ENCODE measurements around the gene CA6.
"Not testable (repeated sequence)": the region's sequence is repeated elsewhere in the genome, so short reads cannot be mapped to it uniquely, and the experiment has no call there.

The CA6 gene

GRCh38 chr1:8926707-8927694 is 18.7 kb upstream of the CA6 start:
- no peak for DNase-seq (ENCODE audit: insufficient read length, low spot score)
- FAIRE-seq = no peak

GRCh38 chr1:8930116-8930515 is 15.6 kb upstream of the CA6 start:
- DNase-seq (ENCODE audit: insufficient read length, low spot score) (no peak), FAIRE-seq (no peak)

GRCh38 chr1:8937051-8937450 is 8.6 kb upstream of the CA6 start:
- not testable (repeated sequence) for FAIRE-seq; DNase-seq (ENCODE audit: insufficient read length, low spot score)

- FAIRE-seq = no peak
- DNase-seq (ENCODE audit: insufficient read length, low spot score) = no peak
Observed at GRCh38 chr1:8937701-8938100, 8.0 kb upstream of the CA6 start.

DNA sequence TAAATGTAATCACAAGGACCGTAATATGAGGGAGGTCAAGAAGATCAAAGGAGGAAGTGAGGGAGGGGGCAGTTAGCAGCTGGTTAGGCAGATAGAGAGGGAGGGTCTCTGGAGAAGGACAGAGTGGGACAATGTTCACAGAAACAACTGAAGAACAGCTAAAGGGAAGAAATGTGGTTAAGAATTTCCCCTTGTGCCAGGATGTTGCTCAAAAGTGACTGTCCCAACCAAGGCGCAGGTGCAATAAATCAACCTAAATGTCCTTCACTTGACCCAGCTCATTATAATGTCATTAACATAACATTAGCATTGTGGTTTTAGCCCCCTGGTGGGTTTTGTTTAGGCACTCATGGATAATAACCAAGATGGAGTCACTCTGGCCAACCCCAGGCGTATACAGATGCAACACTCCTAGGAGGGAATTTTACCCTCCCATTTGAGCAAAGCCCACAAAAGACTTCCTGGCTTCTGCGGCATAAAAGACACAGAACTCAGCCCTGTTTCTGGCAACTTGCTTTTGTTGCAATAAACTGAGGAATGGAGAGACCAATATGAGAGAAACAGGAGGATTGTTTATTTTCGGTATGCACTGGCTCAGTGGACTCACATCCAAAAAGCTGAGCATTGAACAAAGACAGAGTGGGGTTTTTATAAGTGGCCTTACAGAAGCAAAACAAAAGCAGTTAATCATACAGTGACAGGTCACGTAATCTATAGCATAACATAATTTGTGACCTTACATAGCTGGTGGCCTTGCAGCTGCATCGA is 7.3 kb upstream of the CA6 start:
- FAIRE-seq = no peak
- DNase-seq (ENCODE audit: insufficient read length, low spot score) = no peak

DNA sequence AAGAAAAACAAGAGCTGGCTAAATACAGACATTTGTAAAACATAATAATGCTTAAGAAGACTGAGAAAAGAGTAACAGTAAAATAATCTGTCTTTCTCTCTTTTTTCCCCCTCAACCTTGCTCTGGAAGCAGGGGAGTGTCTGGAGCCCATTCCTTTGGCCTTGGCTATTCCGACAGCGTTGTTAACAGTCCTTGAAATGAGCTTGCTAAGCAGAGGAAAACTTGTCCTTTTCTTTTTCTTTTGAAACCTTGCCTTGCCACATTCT is 6.7 kb upstream of the CA6 start:
- DNase-seq (ENCODE audit: insufficient read length, low spot score) (no peak), FAIRE-seq (no peak)

DNA sequence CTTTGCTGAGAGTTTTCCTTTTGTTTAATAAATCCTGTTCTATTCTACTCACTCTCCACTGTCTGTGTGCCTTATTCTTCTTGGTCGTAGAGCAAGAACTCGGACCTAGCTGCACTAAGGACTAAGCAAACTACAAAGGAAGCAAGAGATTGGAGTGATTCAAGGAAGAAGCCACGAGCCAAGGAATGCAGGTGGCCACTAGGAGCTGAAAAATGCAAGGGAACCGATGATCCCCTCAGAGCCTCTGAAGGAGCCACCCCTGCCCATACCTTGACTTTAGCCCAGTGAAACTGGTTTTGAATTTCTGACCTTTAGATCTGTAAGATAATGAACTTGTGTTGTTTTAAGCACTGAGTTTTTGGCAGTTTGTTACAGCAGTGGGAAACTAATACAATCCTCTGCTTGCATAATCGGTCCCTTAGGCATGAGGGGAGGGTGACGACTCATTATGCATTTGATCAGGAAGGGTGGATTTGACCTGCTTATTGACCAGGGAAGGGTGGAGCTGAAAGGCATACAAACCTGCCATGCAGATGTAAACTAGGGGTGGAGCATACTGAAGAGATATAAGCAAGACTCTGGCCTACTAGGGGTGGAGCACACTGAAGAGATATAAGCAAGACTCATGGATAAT is 6.2 kb upstream of the CA6 start:
- FAIRE-seq (no peak), DNase-seq (ENCODE audit: insufficient read length, low spot score) (no peak)

DNA sequence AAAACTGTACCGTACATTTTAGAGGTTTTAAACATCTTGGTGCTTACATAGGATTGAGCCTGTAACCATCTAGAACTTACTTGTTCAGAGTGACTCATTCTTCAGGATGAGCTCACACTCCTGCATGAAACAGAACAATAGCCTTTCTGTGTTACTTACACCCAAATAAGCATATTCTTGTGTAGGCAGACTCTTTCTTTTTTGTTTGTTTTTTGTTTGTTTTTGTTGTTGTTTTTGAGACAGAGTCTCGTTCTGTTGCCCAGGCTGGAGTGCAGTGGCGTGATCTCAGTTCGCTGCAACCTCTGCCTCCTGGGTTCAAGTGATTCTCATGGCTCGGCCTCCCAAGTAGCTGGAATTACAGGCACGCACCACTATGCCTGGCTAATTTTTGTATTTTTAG is 3.8 kb upstream of the CA6 start:
- FAIRE-seq (no peak), DNase-seq (ENCODE audit: insufficient read length, low spot score) (peak; percentile 51)

GRCh38 chr1:8943498-8944405 is 1.9 kb upstream of the CA6 start:
- FAIRE-seq (no peak), DNase-seq (ENCODE audit: insufficient read length, low spot score) (no peak)

DNA sequence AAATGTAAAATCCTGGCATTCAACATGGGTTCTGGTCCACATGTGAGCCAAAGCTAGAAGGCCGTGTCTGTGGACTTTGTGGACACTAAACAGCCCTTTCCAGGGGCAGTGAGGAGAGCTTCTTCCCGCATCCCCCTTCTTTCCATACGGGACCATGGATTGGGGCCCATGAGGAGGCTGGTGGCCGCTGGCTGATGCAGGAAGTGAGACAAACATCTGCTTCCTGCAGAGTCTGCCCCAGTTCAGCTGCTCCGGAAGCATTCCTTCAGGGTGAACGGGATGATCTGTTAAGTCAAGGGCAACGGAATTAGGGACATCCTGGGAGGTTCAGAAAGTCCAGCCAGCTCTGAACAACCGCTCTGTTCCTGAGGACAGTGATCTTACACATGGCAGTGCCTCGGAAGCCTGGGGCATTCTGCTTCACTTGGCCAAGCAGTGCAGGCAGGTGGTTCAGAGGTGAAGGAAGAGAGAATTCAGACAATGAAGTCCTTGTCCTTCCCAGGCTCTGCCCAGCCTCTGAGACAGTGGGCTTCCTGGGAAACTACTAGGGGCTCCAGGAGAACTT is 1.5 kb downstream of the CA6 start:
- no peak for FAIRE-seq

DNA sequence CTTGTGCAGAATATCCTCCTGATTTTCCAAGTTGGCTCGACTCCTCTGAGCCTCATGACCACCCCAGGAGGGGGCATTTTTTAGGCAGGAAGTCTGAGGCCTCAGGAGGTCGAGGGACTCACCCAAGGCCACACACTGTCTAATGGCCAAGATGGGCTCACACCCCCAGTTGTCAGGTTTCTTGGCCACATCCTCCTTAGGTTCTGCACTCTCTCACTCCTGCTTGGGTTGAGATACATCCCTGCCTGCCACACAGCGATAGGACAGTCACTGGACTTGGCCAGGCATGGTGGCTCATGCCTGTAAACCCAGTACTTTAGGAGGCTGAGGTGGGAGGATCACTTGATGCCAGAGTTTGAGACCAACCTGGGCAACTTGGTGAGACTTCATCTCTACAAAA is 4.6 kb downstream of the CA6 start:
- DNase-seq (ENCODE audit: insufficient read length, low spot score) = no peak
- FAIRE-seq = no peak

More for the DNA sequence above, 1.5 kb downstream of the CA6 start:
- no peak for DNase-seq (ENCODE audit: insufficient read length, low spot score)

DNA sequence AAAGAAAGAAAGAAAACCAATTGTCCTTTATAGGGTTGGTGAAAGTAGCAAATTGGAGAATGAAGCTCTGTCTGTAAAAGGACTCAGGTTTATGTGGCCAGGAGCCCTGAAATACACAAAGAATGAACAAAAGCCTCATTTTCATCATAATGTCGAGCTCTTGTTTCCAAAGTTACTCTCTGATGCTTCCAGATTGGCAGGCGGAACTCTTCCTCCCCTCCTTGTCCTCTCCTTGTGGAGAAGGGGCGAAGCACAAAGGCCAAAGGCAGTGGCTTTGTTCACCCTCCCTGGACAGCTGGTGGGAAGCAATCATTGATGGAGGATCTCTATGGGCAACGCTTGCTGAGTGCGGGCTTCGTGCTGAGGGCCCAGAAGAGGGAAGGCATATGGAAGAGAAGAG is 5.6 kb downstream of the CA6 start:
- DNase-seq (ENCODE audit: insufficient read length, low spot score) = no peak
- no peak for FAIRE-seq

DNA sequence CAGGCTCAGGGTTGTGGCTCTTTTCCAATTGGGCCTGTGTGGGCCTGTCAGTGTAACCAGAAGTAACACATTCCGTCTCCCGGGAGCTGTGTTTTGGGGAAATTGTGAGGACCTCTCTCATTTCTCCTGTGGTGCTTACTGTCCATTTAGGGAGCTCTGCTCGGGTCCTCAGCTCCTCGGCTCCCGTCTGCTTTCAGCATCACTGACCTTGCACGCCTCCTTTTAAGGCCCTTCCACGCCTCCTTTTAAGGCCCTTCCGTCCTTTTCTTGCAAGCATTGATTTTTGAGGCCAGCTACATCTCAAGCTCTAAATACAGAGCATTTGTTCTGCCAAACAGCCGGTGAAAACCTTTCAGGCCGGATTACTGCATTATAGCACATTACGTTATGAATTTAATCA is 9.7 kb downstream of the CA6 start:
- FAIRE-seq = no peak
- DNase-seq (ENCODE audit: insufficient read length, low spot score) = no peak

- DNase-seq (ENCODE audit: insufficient read length, low spot score) (no peak), FAIRE-seq (no peak)
Observed at GRCh38 chr1:8956461-8957349, 11.0 kb downstream of the CA6 start.

DNA sequence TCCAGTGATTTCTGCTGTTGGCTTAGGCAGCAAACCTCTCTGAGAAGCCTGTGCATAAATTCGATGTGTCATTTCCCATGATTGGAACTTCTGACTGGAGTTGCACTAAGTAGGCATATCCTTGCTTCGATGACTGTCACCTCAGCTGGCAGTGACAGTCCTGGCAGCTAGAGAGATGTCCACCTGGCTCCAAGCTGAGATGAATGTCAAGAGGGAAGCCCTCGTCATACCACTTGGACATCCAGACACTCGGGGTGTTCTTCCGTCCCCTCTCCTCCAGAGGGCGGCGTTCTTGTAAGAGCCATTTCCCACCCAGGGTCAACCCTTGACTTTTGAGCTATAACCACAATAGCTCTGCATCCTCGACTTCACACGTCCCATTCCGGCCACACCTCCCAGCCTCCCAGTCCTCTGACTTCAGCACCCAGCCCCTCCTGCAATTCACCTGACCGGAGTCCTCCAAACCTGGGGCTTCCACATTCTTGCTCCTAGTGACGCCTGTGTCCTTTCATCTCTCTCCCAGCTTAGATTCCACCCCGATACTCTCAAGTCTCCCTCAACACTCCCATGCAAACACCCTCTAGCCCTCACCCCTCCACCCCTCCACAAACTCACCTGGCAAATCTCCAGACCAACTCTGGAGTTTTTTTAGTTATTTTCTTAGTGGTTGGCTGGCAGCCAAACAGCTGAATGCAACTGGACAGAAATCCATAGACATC is 17.3 kb downstream of the CA6 start:
- peak; percentile 44 for FAIRE-seq
- DNase-seq (ENCODE audit: insufficient read length, low spot score) = peak; percentile 69

- DNase-seq (ENCODE audit: insufficient read length, low spot score) = no peak
- FAIRE-seq = no peak
Observed at GRCh38 chr1:8963963-8964362, 18.3 kb downstream of the CA6 start.

GRCh38 chr1:8965121-8965820 is 19.6 kb downstream of the CA6 start:
- DNase-seq (ENCODE audit: insufficient read length, low spot score) = no peak
- FAIRE-seq = no peak

- FAIRE-seq = no peak
- no peak for DNase-seq (ENCODE audit: insufficient read length, low spot score)
Observed at GRCh38 chr1:8966606-8967005, 20.9 kb downstream of the CA6 start.

All from HTR-8/SVneo (cell line).